ENCODE measurements around the gene GABRP. TPM values are rescaled to one million over a fixed set of nuclear protein-coding genes. Genes with fewer than 3 reads are reported as not detected.
A peak's percentile ranks its signal among the peaks of the same experiment; 100 is the strongest.
"Not testable (repeated sequence)": the region's sequence is repeated elsewhere in the genome, so short reads cannot be mapped to it uniquely, and the experiment has no call there.

Gene GABRP
- total RNA-seq, 1 experiment from 2014 or later, result 2.2 TPM

DNA sequence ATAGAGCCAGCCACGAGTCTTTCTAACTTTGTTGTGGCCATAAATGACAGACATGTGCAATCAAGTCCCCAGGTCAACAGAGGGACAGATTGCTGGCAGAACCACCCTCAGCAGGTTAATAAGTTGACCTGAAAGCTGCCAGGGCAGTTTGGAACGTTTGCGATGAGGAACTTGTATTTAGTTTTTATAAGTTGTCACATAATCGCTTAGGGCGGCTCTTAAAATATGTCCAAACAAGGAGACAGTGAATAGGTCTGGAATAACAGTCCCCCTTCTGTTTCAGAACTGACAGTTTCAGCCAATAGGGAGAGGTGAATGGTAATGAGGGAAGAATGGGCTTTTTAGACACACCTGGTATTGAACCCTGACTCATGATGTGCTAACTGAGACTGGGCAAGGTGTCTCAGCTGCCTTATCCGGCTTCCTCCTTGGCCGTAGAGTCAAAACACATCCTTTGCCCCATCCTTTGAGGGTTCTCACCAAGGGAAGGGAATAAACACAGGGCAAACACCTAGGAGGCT, 33.6 kb upstream of the GABRP start:
- Histone ChIP-seq H3K36me3 (replicated peaks; ENCODE audit: control insufficient read depth, insufficient read depth, low read length) (no peaks in the 10 kb centered on the region), H3K27me3 (ENCODE audit: control insufficient read depth, insufficient read depth, low read length) (no peaks in the 10 kb centered on the region), H3K4me3 (ENCODE audit: insufficient read depth, low read depth, low read length) (no peak overlapping the region)
- DNase-seq, result no peak

DNA sequence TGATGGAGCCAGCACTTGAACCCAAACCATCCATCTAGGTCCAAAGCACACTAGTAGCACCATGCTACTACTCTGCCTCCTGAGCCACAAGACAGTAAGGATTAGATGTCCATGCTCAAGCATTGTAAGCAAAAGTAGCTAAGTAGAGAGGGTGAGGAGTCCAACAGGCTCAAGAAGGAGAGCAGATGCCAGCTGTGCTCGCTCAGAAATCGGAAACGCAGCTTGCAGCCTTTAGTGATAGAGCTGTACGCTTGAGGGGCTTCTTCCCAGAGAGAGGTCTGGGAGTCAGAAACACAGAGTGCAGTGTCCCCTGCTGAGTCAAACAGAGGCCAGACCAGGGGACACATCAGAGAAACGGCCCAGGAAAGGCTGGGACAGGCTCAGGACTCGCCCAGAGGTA, 32.7 kb upstream of the GABRP start:
- no peak overlapping the region for H3K4me3 ChIP-seq (ENCODE audit: insufficient read depth, low read depth, low read length)
- DNase-seq, result no peak
- H3K36me3 ChIP-seq (replicated peaks; ENCODE audit: control insufficient read depth, insufficient read depth, low read length), result no peaks in the 10 kb centered on the region
- H3K27me3 ChIP-seq (ENCODE audit: control insufficient read depth, insufficient read depth, low read length), result no peaks in the 10 kb centered on the region

DNA sequence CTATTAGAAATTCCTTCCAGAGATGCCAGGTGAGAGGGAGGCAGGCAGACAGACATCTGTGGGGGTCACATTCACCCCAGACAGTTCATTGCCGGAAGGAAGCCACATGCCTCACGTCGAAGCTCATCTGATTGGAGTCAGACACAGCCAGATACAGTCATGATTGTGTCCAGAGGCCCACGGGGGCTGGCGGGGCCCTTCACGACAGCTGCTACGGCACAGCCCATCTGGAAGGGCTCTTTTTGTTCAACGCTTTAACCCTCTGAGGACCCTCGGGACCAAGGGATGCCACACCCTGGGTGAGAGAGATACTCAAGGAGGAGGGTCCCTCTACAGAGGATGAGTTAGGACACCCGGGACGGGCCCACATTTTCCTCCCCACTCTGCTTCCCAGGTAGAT, 31.9 kb upstream of the GABRP start:
- no peaks in the 10 kb centered on the region for H3K36me3 ChIP-seq (replicated peaks; ENCODE audit: control insufficient read depth, insufficient read depth, low read length)
- H3K4me3 ChIP-seq (ENCODE audit: insufficient read depth, low read depth, low read length), result no peak overlapping the region
- DNase-seq, result no peak
- no peaks in the 10 kb centered on the region for H3K27me3 ChIP-seq (ENCODE audit: control insufficient read depth, insufficient read depth, low read length)

DNA sequence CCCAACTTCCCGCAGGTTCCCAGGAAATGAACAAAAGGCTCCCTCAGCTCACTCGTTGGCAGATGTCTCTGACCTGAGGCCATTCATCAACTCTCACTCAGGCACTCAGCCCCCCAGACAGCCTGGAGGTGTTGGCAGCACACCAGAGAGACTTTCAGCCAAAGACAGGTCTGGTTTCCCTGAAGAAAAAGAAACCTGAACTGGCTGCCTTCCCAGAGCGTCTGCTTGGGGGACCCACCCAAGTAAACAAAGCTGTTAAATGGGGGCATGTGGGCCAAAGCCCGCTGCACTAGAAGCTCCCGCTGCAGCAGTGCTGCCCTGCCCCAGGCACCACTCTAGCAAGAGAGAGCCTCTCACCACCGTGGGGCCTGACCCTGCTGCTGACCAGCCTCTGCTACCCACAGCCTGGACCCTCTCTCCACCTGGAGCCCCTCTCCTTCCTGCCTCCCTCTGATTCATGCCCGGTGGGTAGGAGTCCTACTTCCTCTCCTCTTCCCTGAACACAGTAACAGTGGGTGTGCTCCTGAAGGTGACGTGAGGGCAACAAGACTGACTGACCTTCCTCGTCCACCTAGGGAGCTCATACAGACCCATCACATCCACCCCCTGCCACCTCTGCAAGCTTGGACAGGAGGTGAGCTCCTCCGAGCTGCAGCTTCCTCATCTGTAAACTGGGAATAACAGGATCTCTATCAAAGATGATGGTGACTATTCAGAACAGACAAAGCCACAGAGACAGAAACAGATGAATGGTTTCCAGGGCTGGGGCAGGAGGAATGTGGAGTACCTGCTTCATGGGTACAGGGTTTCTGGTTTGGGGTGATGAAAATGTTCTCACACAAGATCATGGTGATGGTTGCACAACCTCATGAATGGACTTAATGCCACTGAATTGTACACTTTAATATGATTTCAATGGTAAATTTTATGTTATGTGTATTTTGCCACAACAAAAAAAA, 31.0 kb upstream of the GABRP start:
- no peaks in the 10 kb centered on the region for H3K36me3 ChIP-seq (replicated peaks; ENCODE audit: control insufficient read depth, insufficient read depth, low read length)
- DNase-seq, result no peak
- no peaks in the 10 kb centered on the region for H3K27me3 ChIP-seq (ENCODE audit: control insufficient read depth, insufficient read depth, low read length)
- H3K4me3 ChIP-seq (ENCODE audit: insufficient read depth, low read depth, low read length), result no peak overlapping the region

DNA sequence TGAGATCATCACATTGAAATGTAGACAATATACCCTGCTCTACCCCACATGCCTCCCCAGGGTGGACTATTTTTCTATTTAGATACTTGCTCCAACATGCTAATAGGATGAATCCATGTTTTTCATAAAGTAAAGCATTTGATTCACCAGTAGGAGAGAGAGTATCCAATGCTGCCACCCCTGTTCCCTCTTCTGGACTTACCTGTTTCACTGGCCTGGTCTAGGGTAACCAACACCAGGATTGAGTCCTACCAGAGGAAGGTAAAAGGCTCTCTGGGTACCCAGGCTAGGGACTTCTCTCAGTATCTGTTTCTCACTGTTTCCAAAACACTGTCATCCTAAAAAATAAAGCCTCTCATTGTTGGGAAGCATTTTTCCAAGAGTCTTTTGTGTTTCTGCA, 30.2 kb upstream of the GABRP start:
- H3K4me3 ChIP-seq (ENCODE audit: insufficient read depth, low read depth, low read length), result no peak overlapping the region
- no peak for DNase-seq
- H3K27me3 ChIP-seq (ENCODE audit: control insufficient read depth, insufficient read depth, low read length), result no peaks in the 10 kb centered on the region
- no peaks in the 10 kb centered on the region for H3K36me3 ChIP-seq (replicated peaks; ENCODE audit: control insufficient read depth, insufficient read depth, low read length)

DNA sequence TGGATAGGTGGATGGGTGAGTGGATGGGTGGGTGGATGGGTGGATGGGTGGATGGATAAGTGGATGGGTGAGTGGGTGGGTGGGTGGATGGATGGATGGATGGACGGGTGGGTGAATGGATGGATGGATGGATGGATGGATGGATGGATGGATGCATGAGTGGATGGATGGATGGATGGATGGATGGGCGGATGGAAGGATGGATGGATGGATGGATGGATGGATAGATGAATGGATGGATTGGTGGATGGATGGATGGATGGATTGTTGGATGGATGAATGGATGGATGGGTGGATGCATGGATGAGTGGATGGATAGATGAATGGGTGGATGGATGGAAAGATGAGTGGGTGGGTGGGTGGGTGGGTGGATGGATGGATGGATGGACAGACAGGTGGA, 29.0 kb upstream of the GABRP start:
- H3K27me3 ChIP-seq (ENCODE audit: control insufficient read depth, insufficient read depth, low read length); H3K36me3 ChIP-seq (replicated peaks; ENCODE audit: control insufficient read depth, insufficient read depth, low read length); H3K4me3 ChIP-seq (ENCODE audit: insufficient read depth, low read depth, low read length); DNase-seq: not testable (repeated sequence)

DNA sequence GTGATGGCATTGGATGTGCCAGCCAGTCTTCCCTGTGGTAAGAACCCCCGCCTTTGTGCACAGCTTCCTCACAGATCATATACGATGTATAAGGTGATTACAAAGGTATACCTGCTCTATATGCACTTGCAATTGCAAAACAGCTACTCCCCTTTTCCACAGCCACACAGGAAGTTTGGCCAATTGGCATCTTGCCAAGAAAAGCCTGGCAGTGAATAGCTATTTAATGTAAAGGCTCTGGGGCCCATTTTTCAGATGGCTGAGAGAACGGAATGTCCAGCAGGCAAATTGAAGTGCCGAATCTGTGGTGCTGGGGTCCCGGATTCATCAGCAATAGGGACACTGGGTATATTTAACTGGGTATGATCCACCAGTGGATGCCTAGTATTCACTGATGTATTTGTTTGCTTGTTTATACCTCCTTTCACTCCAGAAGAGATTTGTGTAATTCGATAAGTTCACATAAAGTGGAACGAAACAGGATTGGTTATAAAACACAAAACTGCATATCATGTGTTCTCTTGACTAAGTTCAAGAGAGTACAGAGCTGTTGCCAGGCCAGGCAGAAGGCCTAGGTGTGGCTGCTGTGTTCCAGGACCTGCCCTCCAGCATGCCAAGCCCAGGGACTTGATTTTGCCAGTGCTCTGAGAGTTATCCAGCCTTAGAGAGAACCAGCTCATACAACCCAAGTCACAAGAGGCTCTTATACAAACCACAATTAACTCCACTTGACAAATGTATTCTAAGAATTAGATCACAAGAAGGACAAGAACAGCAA, 27.7 kb upstream of the GABRP start:
- no peak for DNase-seq
- Histone ChIP-seq H3K27me3 (ENCODE audit: control insufficient read depth, insufficient read depth, low read length) (no peaks in the 10 kb centered on the region), H3K36me3 (replicated peaks; ENCODE audit: control insufficient read depth, insufficient read depth, low read length) (no peaks in the 10 kb centered on the region), H3K4me3 (ENCODE audit: insufficient read depth, low read depth, low read length) (no peak overlapping the region)

DNA sequence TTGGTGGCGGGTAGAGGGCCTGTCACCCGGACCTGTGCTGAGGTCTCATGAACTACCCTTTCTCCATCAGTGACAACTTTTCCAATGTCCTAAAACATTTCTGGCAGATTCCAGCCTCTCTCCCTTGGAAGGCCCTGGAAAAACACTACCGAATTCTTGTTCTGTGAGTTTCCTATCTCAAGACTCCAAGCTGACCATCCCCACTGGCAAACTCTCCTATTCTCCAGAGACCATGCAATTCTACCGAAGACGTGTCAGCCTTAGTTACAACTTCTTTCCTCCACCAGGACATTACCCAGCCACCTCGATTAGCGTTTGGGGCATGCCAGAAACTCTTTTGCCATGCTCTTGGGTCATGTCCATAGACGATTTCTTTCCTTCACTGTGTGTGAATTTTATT, 26.8 kb upstream of the GABRP start:
- Histone ChIP-seq H3K36me3 (replicated peaks; ENCODE audit: control insufficient read depth, insufficient read depth, low read length) (no peaks in the 10 kb centered on the region), H3K27me3 (ENCODE audit: control insufficient read depth, insufficient read depth, low read length) (no peaks in the 10 kb centered on the region), H3K4me3 (ENCODE audit: insufficient read depth, low read depth, low read length) (no peak overlapping the region)
- DNase-seq, result no peak

DNA sequence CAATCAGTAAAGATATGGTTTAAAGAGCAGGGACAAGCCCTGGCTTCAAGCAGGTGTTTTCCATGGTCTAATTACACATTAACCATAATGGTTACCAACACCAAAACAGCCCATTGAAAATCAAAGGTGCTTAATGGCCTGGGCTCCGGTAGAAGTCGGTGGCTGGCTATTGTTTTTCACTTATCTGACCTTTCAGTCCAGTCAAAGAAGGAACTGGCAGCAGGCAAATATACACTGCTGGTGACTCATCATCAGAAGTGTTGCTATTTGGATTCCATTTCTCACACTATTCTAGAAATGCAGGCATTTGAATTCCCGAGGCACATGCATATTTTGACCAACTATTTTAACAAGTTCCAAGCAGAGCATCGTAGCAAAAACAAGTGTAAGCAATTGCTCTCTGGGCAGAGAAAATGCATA, 26.3 kb upstream of the GABRP start:
- Histone ChIP-seq H3K36me3 (replicated peaks; ENCODE audit: control insufficient read depth, insufficient read depth, low read length) (no peaks in the 10 kb centered on the region), H3K27me3 (ENCODE audit: control insufficient read depth, insufficient read depth, low read length) (no peaks in the 10 kb centered on the region), H3K4me3 (ENCODE audit: insufficient read depth, low read depth, low read length) (no peak overlapping the region)
- DNase-seq, result no peak

DNA sequence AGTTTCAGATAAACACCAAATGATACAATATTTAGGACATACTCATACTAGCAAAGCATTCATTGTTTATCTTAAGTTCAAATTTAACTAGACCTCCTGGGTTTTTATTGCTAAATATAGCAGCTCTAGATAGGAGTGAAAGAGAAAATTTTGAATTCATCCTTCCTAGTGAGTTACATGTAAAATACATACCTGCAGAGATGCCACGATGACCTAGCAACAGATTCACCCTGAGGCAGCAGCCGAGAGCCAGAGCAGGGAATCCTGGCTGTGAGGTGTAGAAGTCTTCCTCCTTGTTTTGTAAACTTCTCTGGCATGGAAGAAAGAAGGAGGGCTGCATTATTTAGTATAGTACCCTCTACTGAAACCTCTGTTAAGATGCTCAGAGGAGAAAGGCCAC, 25.9 kb upstream of the GABRP start:
- Histone ChIP-seq H3K4me3 (ENCODE audit: insufficient read depth, low read depth, low read length) (no peak overlapping the region), H3K36me3 (replicated peaks; ENCODE audit: control insufficient read depth, insufficient read depth, low read length) (no peaks in the 10 kb centered on the region), H3K27me3 (ENCODE audit: control insufficient read depth, insufficient read depth, low read length) (no peaks in the 10 kb centered on the region)
- DNase-seq, result no peak

DNA sequence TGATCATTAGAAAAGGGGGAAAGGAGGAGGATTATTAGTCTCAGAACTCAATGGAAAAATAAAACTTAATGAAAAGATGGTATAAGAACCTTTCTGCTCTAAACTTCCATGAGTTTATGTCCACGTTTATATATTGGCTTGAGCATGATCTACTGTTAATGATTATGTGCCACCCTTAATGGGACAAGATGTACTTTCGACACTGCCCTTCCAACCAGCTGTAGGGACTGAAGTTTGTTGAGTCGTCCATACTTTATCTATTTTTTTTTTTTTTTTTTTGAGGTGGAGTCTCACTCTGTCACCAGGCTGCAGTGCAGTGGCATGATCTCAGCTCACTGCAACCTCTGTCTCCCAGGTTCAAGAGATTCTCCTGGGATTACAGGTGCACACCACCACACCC, 25.0 kb upstream of the GABRP start:
- no peaks in the 10 kb centered on the region for H3K27me3 ChIP-seq (ENCODE audit: control insufficient read depth, insufficient read depth, low read length)
- no peak for DNase-seq
- H3K36me3 ChIP-seq (replicated peaks; ENCODE audit: control insufficient read depth, insufficient read depth, low read length), result no peaks in the 10 kb centered on the region
- H3K4me3 ChIP-seq (ENCODE audit: insufficient read depth, low read depth, low read length), result no peak overlapping the region

DNA sequence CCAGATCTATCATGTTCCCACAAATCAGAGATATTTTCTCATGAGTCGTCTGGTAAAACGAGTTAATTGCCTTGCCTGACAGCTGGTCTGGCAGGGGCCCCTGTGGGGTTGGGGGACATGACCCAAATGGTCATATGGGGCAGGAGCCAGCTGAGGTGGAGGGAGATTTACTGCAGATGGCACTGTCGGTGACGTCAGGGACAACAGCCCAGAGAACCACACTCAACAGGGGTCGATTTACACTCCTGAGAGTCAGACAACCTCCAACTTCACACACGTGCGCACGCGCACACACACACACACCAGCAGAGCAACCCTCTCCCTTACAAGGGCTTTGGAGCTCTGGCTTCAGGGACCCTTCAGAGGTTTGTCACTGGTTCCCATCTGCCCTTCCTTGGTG, 23.4 kb upstream of the GABRP start:
- Histone ChIP-seq H3K4me3 (ENCODE audit: insufficient read depth, low read depth, low read length) (no peak overlapping the region), H3K27me3 (ENCODE audit: control insufficient read depth, insufficient read depth, low read length) (no peaks in the 10 kb centered on the region), H3K36me3 (replicated peaks; ENCODE audit: control insufficient read depth, insufficient read depth, low read length) (no peaks in the 10 kb centered on the region)
- no peak for DNase-seq

DNA sequence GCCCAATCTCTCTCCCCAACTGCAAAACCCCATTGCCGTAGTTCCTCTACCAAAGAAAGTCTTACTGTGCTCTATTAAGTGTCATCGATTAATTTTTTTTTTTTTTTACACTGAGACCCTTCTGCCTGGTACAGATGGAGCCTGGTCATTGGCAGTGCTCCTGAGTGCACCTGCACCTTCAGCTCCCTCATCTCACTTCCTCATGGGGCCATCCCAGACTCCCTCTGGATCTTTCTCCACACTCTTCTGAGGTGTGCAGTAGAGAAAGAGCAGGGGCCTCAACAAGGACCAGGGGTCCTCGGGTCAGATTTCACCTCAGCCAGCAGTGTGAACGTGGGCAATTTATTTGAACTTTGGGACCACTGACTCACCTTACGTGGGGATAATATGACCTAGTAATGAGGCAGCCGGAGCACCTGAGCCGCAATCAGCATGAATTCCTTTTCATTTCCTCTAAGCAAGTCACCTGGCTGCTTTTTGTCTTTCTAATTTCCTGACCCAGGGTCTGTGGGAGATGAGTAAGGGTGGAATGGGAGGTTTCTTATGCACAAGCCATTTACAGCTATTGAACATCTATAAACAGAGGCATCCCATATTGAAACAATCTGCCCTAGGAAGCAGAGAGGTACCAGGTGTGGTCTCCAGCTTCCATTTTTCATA, 22.3 kb upstream of the GABRP start:
- no peaks in the 10 kb centered on the region for H3K27me3 ChIP-seq (ENCODE audit: control insufficient read depth, insufficient read depth, low read length)
- DNase-seq, result peak; percentile 56
- H3K4me3 ChIP-seq (ENCODE audit: insufficient read depth, low read depth, low read length), result no peak overlapping the region
- no peaks in the 10 kb centered on the region for H3K36me3 ChIP-seq (replicated peaks; ENCODE audit: control insufficient read depth, insufficient read depth, low read length)

DNA sequence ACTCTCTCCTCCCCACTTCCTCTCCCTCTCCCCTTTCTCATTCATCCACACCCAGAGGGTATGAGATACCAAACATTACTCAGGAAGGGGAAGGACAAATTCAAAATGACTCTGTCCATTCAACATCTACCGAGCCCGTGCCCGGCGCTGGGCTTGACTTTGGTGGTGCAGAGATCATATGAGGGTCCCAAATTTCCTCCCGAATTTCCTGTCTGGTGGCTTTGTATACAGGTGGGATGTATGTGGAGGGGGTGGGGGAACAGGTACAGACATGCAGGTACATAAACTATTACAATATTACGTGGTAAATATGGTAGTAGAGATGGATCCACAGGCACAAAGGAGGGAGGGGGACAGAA, 21.8 kb upstream of the GABRP start:
- Histone ChIP-seq H3K4me3 (ENCODE audit: insufficient read depth, low read depth, low read length) (no peak overlapping the region), H3K27me3 (ENCODE audit: control insufficient read depth, insufficient read depth, low read length) (no peaks in the 10 kb centered on the region), H3K36me3 (replicated peaks; ENCODE audit: control insufficient read depth, insufficient read depth, low read length) (no peaks in the 10 kb centered on the region)
- no peak for DNase-seq
